HEK293 (cell line): ENCODE results near the gene PDE4A.

Source experiments
- GLI4 ChIP-seq: fragments of 450-650 bp; formaldehyde crosslinking; IDR thresholded peaks from 2 replicates; pipeline ENCODE4 v1.5.1; 2016; ENCODE audit warnings: missing biosample characterization, missing genetic modification characterization
- HOXD13 ChIP-seq: sonication (generic); formaldehyde crosslinking; IDR thresholded peaks from 2 replicates; pipeline ENCODE4 v1.8.0; 2022; ENCODE audit warnings: missing genetic modification reagents, borderline replicate concordance
- KLF1 ChIP-seq: fragments of 450-650 bp; formaldehyde crosslinking; IDR thresholded peaks from 2 replicates; pipeline ENCODE4 v1.5.1; 2016; ENCODE audit warnings: missing biosample characterization, missing genetic modification characterization
- KLF16 ChIP-seq: fragments of 450-650 bp; formaldehyde crosslinking; IDR thresholded peaks from 2 replicates; pipeline ENCODE4 v1.5.1; 2017; ENCODE audit warnings: missing biosample characterization, missing genetic modification characterization
- RBAK ChIP-seq: fragments of 450-650 bp; formaldehyde crosslinking; IDR thresholded peaks from 2 replicates; pipeline ENCODE4 v1.5.1; 2016; ENCODE audit warnings: missing biosample characterization, missing genetic modification characterization
- REST ChIP-seq: fragments of 450-650 bp; formaldehyde crosslinking; IDR thresholded peaks from 2 replicates; pipeline ENCODE4 v1.5.1; 2016; ENCODE audit warnings: missing biosample characterization, missing genetic modification characterization
- SALL2 ChIP-seq: fragments of 450-650 bp; formaldehyde crosslinking; IDR thresholded peaks from 2 replicates; pipeline ENCODE4 v1.5.0; 2017; ENCODE audit warnings: missing biosample characterization, mild to moderate bottlenecking, missing genetic modification characterization, borderline replicate concordance
- SCRT1 ChIP-seq: fragments of 450-650 bp; formaldehyde crosslinking; IDR thresholded peaks from 2 replicates; pipeline ENCODE4 v1.5.1; 2016; ENCODE audit warnings: missing biosample characterization, missing genetic modification characterization, borderline replicate concordance
- SP7 ChIP-seq: fragments of 450-650 bp; formaldehyde crosslinking; IDR thresholded peaks from 2 replicates; pipeline ENCODE4 v1.5.1; 2016; ENCODE audit warnings: missing biosample characterization, missing genetic modification characterization
- ZBTB11 ChIP-seq: fragments of 450-650 bp; formaldehyde crosslinking; conservative IDR thresholded peaks from 2 replicates; pipeline ENCODE4 v1.5.1; 2016; ENCODE audit warnings: low read depth, missing biosample characterization, missing genetic modification characterization
- ZBTB48 ChIP-seq: fragments of 450-650 bp; formaldehyde crosslinking; IDR thresholded peaks from 2 replicates; pipeline ENCODE4 v1.5.1; 2016; ENCODE audit warnings: missing biosample characterization, missing genetic modification characterization
- ZFP3 ChIP-seq: fragments of 450-650 bp; formaldehyde crosslinking; IDR thresholded peaks from 2 replicates; pipeline ENCODE4 v1.5.1; 2016; ENCODE audit warnings: low read depth, missing biosample characterization, missing genetic modification characterization
- ZNF133 ChIP-seq: fragments of 450-650 bp; formaldehyde crosslinking; IDR thresholded peaks from 2 replicates; pipeline ENCODE4 v1.5.1; 2016; ENCODE audit warnings: missing biosample characterization, missing genetic modification characterization
- ZNF155 ChIP-seq: fragments of 450-650 bp; formaldehyde crosslinking; IDR thresholded peaks from 2 replicates; pipeline ENCODE4 v1.5.1; 2016; ENCODE audit warnings: missing biosample characterization, missing genetic modification characterization
- ZNF214 ChIP-seq: fragments of 450-650 bp; formaldehyde crosslinking; IDR thresholded peaks from 2 replicates; pipeline ENCODE4 v1.5.1; 2017; ENCODE audit warnings: missing biosample characterization, mild to moderate bottlenecking, missing genetic modification characterization, borderline replicate concordance
- ZNF473 ChIP-seq: fragments of 450-650 bp; formaldehyde crosslinking; IDR thresholded peaks from 2 replicates; pipeline ENCODE4 v1.5.1; 2017; ENCODE audit warnings: missing biosample characterization, missing genetic modification characterization
- ZNF561 ChIP-seq: fragments of 450-650 bp; IDR thresholded peaks from 2 replicates; pipeline ENCODE4 v1.5.1; 2018; ENCODE audit warnings: missing biosample characterization, missing genetic modification characterization, borderline replicate concordance
- ZNF610 ChIP-seq: fragments of 450-650 bp; formaldehyde crosslinking; IDR thresholded peaks from 2 replicates; pipeline ENCODE4 v1.5.1; 2016; ENCODE audit warnings: missing biosample characterization, missing genetic modification characterization, borderline replicate concordance
- ZNF621 ChIP-seq: fragments of 450-650 bp; formaldehyde crosslinking; IDR thresholded peaks from 2 replicates; pipeline ENCODE4 v1.5.1; 2017; ENCODE audit warnings: missing biosample characterization, missing genetic modification characterization
- ZNF776 ChIP-seq: fragments of 450-650 bp; formaldehyde crosslinking; IDR thresholded peaks from 2 replicates; pipeline ENCODE4 v1.5.0; 2017; ENCODE audit warnings: missing biosample characterization, missing genetic modification characterization, borderline replicate concordance
- ZSCAN4 ChIP-seq: fragments of 450-650 bp; formaldehyde crosslinking; IDR thresholded peaks from 2 replicates; pipeline ENCODE4 v1.5.1; 2017; ENCODE audit warnings: missing biosample characterization, missing genetic modification characterization
- TF ChIP-seq, protein P1 (sequence below): fragments of 450-650 bp; formaldehyde crosslinking; IDR thresholded peaks from 2 replicates; pipeline ENCODE4 v1.5.1; 2016; ENCODE audit warnings: missing biosample characterization, missing genetic modification characterization
- TF ChIP-seq, protein P2 (sequence below): fragments of 450-650 bp; formaldehyde crosslinking; IDR thresholded peaks from 2 replicates; pipeline ENCODE4 v1.5.1; 2016; ENCODE audit warnings: missing biosample characterization, missing genetic modification characterization
- TF ChIP-seq, protein P3 (sequence below): fragments of 450-650 bp; formaldehyde crosslinking; IDR thresholded peaks from 2 replicates; pipeline ENCODE4; 2016; ENCODE audit warnings: missing biosample characterization, missing genetic modification characterization

The PDE4A gene

GRCh38 chr19:10419646-10420443 is 493 bp upstream of the PDE4A start (continued):
- TF ChIP-seq ZNF561 (tag by site-specific recombination), result peak; percentile 17; the same call in 1 of the 2 replicates
- TF ChIP-seq ZBTB48 (tag by site-specific recombination), result peak; percentile 93
- TF ChIP-seq ZNF776 (tag by site-specific recombination), result no peak; the same call in 1 of the 2 replicates
- no peak for TF ChIP-seq ZNF155
- TF ChIP-seq SP7 (tag by site-specific recombination), result peak; percentile 86
- TF ChIP-seq, protein P1, sequence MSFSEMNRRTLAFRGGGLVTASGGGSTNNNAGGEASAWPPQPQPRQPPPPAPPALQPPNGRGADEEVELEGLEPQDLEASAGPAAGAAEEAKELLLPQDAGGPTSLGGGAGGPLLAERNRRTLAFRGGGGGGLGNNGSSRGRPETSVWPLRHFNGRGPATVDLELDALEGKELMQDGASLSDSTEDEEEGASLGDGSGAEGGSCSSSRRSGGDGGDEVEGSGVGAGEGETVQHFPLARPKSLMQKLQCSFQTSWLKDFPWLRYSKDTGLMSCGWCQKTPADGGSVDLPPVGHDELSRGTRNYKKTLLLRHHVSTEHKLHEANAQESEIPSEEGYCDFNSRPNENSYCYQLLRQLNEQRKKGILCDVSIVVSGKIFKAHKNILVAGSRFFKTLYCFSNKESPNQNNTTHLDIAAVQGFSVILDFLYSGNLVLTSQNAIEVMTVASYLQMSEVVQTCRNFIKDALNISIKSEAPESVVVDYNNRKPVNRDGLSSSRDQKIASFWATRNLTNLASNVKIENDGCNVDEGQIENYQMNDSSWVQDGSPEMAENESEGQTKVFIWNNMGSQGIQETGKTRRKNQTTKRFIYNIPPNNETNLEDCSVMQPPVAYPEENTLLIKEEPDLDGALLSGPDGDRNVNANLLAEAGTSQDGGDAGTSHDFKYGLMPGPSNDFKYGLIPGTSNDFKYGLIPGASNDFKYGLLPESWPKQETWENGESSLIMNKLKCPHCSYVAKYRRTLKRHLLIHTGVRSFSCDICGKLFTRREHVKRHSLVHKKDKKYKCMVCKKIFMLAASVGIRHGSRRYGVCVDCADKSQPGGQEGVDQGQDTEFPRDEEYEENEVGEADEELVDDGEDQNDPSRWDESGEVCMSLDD (tag by site-specific recombination), result peak; percentile 90
- TF ChIP-seq ZNF621 (tag by site-specific recombination), result no peak
- TF ChIP-seq, protein P2, sequence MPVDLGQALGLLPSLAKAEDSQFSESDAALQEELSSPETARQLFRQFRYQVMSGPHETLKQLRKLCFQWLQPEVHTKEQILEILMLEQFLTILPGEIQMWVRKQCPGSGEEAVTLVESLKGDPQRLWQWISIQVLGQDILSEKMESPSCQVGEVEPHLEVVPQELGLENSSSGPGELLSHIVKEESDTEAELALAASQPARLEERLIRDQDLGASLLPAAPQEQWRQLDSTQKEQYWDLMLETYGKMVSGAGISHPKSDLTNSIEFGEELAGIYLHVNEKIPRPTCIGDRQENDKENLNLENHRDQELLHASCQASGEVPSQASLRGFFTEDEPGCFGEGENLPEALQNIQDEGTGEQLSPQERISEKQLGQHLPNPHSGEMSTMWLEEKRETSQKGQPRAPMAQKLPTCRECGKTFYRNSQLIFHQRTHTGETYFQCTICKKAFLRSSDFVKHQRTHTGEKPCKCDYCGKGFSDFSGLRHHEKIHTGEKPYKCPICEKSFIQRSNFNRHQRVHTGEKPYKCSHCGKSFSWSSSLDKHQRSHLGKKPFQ, result no peak; the same call in 1 of the 2 replicates
- TF ChIP-seq HOXD13 (CRISPR knock-in tag), result no peak
- no peak; the same call in none of the 2 replicates for TF ChIP-seq ZBTB11 (tag by site-specific recombination)
- peak; percentile 97 for TF ChIP-seq ZSCAN4
- TF ChIP-seq ZNF610, result peak; percentile 75; the same call in 1 of the 2 replicates
- peak; percentile 62; the same call in 1 of the 2 replicates for TF ChIP-seq KLF1 (tag by site-specific recombination)
- TF ChIP-seq ZNF133 (tag by site-specific recombination), result no peak; the same call in 1 of the 2 replicates
- no peak for TF ChIP-seq GLI4 (tag by site-specific recombination)
- TF ChIP-seq KLF16 (tag by site-specific recombination), result peak; percentile 91
- TF ChIP-seq, protein P3, sequence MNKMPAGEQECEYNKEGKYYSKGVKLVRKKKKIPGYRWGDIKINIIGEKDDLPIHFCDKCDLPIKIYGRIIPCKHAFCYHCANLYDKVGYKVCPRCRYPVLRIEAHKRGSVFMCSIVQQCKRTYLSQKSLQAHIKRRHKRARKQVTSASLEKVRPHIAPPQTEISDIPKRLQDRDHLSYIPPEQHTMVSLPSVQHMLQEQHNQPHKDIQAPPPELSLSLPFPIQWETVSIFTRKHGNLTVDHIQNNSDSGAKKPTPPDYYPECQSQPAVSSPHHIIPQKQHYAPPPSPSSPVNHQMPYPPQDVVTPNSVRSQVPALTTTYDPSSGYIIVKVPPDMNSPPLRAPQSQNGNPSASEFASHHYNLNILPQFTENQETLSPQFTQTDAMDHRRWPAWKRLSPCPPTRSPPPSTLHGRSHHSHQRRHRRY, result peak; percentile 75
- no peak for TF ChIP-seq ZNF473 (tag by site-specific recombination)
- no peak; the same call in none of the 2 replicates for TF ChIP-seq REST (tag by site-specific recombination)
- no peak for TF ChIP-seq RBAK (tag by site-specific recombination)
- TF ChIP-seq ZFP3 (tag by site-specific recombination), result no peak
- TF ChIP-seq SCRT1, result no peak
- no peak for TF ChIP-seq SALL2
- no peak for TF ChIP-seq ZNF214
